GM21367 (cell line): ENCODE measurements around the gene FAM200B.

Experiments
- ATAC-seq: cut with Tn5 transposase; IDR thresholded peaks from one replicate; pipeline ENCODE4 v1.9.1; 2021; ENCODE audit not compliant: unreplicated experiment

Gene FAM200B

DNA sequence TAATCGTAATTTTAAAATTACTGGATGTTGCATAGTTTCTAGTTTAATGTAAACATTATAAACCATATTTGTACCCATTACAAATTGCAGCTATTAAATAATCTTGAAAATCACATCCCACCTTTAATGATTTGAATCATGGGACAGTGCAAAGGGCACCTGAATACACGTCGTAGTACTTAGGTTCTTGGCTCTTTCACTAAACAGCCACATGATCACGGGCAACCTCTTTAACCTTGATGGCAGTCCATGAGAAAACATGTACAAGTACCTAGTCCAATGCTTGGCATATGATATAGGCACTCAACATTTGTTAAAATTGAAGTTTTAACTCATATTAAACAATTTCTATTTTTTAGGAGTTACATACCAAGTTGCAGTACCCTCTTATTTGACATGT is 14.6 kb upstream of the FAM200B start:
- ATAC-seq: no peak

DNA sequence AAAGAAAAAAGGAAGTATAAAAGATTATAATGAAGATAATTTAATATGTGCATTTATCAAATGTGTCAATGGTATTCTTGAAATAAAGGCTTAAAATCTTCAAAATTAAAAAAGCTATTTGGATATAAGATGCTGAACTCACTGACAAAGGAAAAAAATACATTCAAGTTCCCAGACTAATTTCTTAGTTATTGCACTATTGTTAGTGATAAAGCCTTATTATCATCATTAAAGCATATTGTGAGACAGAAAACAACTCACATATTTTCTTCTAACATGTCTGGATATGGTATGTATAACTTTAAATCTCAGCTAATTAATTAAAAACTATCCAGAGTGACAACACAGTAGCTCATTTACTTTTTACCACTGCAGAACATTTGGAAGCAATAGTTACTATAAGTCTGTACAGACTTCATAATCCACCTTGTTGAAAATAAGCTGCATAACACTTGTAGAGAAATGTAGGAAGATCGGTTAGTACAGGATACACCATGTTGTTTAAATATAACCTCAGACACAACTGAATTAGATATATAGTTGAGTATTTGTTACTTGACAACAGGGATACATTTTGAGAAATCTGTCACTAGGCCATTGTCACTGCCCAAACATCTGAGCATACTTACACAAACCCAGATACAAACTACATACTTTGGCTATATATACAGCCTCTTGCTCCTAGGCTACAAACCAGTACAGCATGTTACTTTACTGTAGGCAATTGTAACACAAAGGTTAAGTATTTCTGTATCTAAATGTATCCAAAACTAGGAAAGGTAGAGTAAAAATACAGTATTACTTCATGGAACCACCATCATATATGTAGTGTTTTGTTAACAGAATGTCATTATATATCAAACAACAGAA is 12.8 kb upstream of the FAM200B start:
- no peak for ATAC-seq

DNA sequence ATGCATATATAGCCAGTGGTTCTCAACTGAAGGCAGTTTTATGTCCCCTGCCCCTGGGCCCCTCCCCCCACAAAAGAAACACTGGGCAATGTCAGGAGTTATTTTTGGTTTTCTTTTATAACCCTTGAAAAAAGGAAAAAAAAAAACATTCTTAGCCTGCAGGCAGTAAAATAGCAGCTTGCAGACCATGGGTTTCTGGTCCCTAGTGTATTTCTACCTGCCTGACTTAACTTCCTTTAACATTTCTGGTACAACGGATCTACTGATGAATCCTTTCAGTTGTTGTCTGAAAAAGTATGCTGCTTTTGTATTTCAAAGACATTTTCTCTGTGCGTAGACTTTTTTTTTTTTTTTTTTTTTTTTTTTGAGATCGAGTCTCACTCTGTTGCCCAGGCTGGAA is 11.1 kb upstream of the FAM200B start:
- ATAC-seq: no peak

DNA sequence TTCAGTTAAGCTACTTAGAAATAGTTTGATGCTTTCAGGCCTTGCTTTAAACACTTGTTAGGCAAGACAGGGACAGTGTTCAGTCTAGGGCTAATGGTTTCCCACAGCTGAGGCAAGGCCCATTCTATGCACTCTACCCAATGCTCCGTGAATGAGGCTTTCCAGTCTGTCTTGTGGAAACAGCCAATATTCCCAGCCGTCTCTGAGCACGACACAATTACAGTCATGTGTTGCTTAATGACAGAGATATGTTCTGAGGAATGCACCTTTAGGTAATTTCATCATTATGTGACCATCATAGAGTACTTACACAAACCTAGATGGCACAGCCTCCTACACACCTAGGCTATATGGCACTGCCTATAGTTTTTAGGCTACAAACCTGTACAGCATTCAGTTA is 9.5 kb upstream of the FAM200B start:
- no peak for ATAC-seq

DNA sequence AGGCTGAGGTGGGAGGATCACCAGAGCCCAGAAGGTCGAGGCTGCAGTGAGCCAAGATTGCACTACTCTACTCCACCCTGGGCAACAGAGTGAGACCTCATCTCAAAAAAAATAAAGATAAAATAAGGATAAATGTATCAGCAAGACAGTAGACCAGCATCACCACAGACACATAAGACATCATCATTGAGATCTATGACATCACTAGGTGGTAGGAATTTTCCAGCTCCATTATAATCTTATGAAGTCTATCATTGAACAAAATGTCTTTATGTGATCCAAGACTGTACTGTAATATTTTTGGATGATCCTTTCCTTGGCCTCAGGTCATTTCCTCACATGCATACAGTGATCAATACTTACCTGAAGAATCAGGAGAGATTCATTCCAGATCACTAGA is 8.3 kb upstream of the FAM200B start:
- no peak for ATAC-seq

DNA sequence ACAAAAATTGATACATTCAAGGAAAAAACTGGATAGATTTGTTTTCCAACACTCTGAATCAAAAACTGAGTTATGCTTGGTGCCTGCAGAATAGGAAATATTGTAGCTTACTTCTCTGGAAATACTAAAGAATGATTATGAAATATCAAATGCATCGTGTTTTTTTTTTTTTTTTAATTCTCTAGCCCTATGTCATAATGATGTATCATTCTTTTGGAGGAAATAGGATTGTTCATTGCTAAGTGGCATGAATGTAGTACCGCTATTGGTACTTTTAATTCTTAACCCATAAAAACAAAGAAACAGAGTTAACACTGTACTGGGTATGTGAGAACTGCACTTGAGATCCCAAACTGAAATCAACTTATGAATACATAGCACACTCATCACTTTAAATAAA is 7.6 kb upstream of the FAM200B start:
- no peak for ATAC-seq

DNA sequence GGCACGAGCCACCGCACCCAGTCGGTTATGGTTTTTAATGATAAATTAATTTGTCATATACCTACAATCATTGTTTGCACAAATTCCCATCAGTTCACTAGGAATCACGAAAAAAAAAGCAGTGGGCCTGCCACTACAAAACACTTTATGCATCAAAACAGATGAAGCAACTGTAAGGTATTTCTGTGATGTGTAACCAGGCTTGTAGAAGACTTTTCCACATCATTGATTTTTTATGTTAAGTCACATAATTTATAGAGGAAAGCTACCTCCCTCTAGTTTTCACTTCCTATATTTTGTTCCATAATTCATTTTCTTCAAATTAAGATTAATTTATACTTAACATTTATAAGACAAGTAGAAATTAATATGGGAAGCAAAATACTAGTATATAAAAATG is 6.7 kb upstream of the FAM200B start:
- ATAC-seq: no peak

DNA sequence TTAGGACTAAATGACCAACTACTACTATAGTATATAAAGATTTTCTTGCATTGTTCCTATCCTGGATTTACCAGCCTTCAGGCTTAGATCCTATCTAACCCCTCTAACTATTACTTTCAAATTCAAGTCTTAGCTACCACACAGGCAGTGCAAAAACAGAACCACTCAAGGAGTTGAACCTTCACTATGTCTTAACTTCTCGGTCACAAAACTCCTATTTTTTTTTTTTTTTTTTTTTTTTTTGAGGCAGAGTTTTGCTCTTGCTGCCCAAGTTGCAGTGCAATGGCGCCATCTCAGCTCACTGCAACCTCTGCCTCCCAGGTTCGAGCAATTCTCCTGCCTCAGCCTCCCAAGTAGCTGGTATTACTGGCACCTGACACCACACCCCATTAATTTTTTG is 6.3 kb upstream of the FAM200B start:
- ATAC-seq: no peak

DNA sequence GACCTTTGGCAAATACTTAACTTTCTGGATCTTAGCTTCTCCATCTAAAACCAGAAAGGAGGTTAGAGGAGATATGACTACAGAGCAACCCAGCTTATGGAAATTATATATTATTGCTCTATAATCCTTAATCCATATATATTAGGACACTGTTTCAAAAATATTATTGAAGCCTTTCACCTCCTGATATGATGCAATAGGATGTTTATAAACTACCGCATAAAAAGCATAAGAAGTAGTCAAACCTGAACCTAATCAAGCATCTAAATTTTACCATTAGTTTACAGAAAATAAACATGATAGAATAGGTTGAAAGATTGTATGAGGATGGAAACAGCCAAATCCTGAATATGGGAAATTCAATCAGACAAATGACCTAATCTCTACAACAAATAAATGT is 5.6 kb upstream of the FAM200B start:
- no peak for ATAC-seq

DNA sequence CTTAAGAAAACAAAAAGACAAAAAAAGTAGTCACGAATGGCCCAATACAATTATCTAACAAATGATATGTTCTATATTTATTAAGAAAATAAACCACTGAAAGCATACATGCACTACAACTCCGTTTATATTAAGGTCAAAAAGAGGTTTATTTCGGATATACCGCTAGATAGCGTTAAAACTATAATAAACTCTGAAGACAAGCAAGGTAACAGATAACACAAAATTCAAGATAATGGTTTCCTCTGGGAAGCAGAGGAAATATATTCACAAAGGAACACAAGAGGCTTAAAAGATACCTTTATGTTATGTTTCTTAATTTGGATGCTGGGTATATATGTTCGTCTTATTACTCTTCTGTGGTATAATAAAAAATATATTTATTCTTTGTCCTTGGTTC is 4.7 kb upstream of the FAM200B start:
- ATAC-seq: no peak

DNA sequence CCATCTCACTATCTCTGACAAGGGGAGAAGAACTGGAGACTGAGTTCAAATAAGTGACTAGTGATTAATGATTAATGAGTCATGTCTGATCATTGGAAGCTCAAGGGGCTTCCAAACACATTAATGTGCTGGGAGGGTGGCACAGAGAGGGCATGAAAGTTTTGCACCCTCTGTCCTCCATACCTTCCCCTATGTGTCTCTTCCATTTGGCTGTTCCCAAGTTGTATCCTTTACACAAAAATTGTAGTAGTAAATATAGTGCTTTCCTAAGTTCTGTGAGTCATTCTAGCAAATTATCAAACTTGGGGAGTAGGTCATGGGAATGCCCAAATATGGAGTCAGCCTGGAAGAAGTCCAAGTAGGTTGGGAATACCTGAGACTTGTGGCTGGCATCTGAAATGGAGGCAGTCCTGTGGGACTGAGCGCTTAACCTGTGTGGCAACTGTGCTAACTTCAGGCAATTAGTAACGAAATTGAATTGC is 4.1 kb upstream of the FAM200B start:
- ATAC-seq: no peak

DNA sequence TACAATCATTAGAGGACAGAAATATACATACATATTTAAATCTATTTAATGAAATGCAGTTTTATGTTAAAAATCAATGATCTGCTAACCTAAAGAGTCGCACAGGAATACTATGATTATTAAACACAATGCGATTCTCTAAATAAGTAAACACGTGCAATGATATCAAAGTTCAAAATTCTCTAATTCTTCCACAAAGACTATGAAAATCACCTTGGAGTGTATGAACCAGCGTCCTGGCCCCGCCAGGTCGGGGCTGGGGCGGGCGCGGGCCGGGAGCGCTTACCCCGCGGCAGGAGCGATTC is 608 bp upstream of the FAM200B start:
- no peak for ATAC-seq

DNA sequence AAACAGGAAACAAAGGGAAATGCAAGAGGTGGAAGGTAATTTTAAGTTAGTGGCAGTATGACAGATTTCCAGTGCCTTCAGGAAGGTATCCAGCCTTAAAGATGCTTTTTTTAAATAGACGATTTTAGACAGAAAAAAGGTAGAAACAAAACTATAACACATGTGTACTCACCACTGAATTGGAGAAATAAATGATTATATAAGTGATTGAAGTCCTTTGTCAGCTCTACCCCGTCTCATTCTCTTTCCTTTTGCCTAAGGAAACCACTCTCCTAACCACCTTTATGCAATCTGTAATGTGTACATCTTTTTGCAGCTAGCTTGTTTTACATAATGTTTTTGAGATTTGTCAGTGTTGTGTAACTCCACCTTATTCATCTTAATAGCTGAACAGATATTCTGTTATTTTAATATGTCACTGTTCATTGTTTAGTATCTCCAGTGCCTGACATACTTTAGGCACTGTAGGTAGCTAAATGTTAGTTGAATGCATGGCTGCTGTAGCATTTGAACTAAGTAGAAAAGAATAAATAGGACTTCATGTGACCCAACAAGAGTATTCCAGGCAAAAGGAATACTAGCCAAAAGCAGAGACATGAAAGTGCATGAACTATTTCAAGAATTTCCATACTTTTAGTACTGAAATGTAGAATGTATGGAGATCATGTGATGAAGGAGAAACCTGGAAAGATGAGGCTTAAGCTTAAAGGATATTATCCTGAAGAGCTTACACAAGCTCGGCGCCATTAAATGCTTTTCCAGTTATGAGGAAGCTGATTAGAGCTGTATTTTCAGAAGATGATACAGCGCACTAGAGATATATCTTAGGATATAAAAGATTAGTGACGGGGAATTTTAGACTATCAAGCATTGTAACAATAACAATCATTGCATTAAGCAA is 865 bp downstream of the FAM200B start:
- no peak for ATAC-seq

DNA sequence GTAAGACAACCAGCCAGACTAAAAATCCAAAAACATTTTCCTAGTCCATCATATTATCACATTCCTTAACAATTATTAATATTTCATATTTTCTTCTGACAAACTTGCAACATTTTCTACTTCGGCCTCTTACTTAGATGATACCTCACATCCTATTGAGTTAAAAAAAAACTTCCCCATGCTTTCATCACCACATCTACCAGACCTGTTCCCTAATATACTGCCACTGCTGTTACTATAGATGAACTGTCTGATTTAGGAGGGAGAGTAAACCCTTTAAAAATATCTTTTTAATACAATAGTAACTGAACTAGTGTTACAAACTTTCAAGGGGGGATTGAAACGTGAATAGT is 1.5 kb downstream of the FAM200B start:
- no peak for ATAC-seq

DNA sequence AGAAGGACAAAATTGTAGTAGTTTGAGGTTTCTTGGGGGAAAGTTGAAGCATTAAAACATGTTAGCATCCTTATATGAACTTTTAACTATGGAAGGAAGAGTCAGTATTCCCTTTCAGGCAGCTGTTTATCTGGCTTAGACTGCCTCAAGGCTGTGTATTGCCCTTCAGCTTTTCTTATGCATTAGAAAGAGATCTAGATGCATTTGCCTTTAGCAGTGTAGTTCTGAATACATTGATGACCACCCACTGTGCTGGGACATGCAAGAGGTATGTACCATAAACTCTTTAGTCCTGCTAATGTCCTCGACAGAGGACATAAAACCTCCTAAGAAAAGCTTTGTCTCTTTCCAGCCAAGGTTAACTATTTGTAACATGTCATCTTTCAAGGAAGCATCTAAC is 2.9 kb downstream of the FAM200B start:
- no peak for ATAC-seq

DNA sequence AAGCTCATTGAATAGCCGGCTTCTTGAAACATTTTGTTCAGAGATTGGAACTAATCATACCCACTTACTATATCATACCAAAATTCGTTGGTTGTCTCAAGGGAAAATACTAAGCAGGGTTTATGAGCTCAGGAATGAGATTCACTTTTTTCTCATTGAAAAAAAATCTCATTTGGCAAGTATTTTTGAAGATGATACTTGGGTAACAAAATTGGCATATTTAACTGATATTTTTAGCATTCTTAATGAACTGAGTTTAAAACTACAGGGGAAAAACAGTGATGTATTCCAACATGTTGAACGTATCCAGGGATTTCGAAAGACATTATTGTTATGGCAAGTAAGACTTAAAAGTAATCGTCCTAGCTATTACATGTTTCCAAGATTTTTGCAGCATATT is 6.4 kb downstream of the FAM200B start:
- no peak for ATAC-seq

DNA sequence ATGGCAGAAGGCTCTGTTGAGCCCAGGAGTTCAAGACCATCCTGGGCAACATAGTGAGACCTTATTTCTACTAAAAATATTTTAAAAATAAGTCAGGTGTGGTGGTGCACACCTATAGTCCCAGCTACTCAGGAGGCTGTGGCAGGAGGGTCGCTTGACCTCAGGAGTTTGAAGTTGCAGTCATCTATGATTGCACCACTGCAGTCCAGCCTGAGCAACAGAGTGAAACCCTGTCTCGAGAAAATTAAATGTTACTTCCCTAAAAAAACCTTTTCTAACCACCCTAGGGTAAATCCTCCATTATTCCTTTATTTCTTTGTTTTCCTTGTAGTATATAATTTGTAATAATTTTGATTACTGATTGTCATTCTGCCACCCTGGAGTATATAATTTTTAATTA is 7.9 kb downstream of the FAM200B start:
- no peak for ATAC-seq

DNA sequence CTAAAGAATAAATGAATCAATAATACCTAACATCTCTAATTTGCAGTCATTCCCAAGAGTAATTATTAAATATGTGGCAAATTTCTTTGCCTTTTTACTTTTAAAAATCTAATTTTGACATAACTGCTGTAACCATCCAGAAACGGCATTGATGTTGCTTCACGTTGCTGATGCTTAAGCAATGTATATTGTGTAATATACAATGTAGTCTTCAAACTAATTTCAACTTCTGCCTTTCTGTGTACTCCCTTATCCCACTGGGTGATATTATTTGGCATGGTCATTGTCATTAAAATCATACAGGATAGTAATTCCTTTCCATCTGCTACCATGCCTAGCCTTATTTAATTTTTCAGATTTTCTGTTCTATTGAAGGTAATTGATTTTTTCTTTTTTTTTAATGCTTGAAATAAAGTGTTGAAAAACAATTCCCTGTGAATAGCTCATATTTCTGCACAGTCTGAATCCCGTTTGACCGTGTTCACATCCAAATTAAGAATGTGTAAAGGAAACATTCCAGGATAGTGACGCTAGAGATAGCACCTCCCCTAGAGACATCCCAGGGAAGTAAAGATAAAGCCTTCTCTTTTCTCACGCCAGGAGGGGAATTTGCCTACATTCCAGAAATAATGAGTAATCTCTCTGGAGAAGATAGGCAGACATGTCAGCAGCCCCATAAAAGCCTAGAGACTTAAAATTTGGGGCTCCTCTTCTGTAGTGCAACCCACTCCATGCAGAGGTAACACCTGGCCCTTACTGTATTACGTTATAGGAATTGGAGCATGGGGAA is 8.6 kb downstream of the FAM200B start:
- no peak for ATAC-seq

DNA sequence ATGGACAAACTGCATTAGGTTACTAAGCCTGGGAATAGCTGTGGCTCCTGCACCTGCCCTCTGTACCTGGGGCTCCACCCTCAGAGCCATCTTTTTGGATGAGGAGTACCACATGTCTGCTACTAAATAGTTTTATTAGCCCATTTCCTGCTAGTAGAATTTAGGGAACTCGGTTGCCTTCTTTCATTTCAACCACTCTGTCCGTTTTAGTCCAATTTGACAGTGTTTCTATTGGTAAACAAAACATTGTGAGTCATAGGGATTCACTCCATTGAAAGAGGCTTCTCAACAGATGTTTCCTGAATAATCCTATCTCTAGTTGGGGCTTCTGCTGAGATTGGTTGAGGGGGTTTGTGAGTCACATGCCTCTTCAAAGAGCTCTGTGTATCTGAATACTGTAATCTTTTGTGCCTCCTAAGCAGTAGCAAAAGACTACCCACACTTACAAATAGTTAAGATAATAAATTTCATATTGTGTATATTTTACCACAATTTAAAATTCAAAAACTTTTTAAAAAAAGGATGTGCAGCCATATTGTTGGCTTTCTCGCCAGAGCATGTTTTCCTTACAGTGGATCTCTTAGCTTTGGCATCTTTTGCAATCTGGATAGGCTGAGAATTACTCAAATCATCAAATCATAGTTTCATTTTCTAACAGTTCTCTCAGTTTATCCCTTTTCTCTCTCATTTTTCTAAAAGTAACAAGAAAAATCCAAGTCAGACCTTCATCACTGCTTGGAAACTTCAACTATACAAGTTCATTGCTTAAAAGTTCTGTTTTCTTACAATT is 9.9 kb downstream of the FAM200B start:
- ATAC-seq: no peak

DNA sequence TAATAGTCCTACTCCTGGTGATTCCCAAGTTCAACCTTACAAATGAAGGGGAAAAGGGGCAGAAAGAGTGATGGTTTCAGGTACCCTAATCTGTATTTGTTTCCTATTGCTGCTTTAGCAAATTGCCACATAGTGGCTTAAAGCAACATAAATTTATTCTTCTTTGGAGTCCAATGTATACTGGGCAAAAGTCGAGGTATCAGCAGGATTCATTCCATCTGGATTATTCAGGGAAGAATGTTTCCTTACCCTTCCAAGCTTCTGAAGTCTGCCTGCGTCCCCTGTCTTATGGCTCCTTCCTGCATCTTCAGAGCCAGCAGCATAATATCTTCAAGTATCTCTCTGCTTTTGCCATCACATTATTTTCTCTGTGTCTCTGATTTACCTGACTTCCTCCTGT is 11.0 kb downstream of the FAM200B start:
- no peak for ATAC-seq

DNA sequence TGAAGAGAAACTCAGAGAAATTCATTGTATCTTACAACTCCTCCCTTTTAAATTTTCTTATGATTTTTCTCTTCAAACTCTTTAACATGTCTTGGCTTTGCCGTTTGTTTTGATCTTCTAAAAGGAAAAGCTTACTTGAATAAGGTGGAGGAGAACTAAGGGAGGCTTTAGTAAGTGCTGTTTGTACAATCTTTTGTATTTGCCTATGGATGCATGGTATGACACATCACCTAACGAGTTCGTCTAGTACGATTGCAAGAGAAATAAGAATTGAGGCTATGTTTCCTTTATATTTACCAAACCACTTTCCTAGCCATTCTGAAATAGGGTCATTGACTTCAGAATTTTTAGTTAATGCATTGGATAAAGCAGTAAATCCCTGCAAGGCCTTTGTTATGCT is 12.8 kb downstream of the FAM200B start:
- ATAC-seq: no peak
